Adrenal gland (tissue), 5 donors: ENCODE data around the gene SLF2.

Experiments
- CTCF ChIP-seq, 6 experiments: fragments of 450-650 bp in 4 of 6; fragments of 200-600 bp in 2 of 6; sonication (generic) in 1 of 6; IDR thresholded peaks; 1 replicate in 5 of 6; 2 replicates in 1 of 6; pipeline versions ENCODE4 v1.5.1 to v1.8.0; 2016 to 2021; ENCODE audit warnings: antibody characterized with exemption in 6 of 6, mild to moderate bottlenecking in 2 of 6, moderate library complexity in 1 of 6
- POLR2A ChIP-seq, 2 donors: fragments of 450-650 bp; IDR thresholded peaks; one replicate each; pipeline ENCODE4 v1.6.1; 2017; ENCODE audit warnings: antibody characterized with exemption in 2 of 2, mild to moderate bottlenecking in 2 of 2, moderate library complexity in 1 of 2
- donor health status: DM: no; HTN: no; CAD: no.

GRCh38 chr10:100987685-100988049 lies 74.9 kb downstream of the SLF2 start:
- TF ChIP-seq CTCF (IDR thresholded peaks at IDR 0.05), result no peak
- no peak for TF ChIP-seq POLR2A (IDR thresholded peaks at IDR 0.05)
